Fibroblast of the aortic adventitia (primary cell): ENCODE data around the gene COLEC11. TPM values are rescaled to one million over a fixed set of nuclear protein-coding genes. Genes with fewer than 3 reads are reported as not detected.

Experiments
- DNase-seq: peaks from one replicate; pipeline ENCODE4 v3.0.0-alpha.2; 2010; ENCODE audit warnings: low read depth
- H3K4me3 ChIP-seq: 2 replicates; pipeline ENCODE4 v1.5.1; 2011; ENCODE audit warnings: low read depth, mild to moderate bottlenecking, control low read depth, low read length, moderate library complexity
- CTCF ChIP-seq: IDR thresholded peaks from 2 replicates; pipeline ENCODE4 v1.5.1; 2011; ENCODE audit warnings: mild to moderate bottlenecking, low read length, control low read depth, inconsistent platforms; ENCODE audit not compliant: insufficient read depth
- total RNA-seq: library from RNA; depleted of rRNA; stranded (reverse); fragments of >200 nt; gene quantifications from 2 replicates; pipeline ENCODE4 v1.2.3, GENCODE V29; 2012; ENCODE audit warnings: low replicate concordance

Gene COLEC11
- total RNA-seq = 0.09 and 0.65 TPM in 2 replicates

- H3K4me3 ChIP-seq = peak within 1 kb of the TSS; percentile 22
- no peak for DNase-seq
- peak; percentile 16 for TF ChIP-seq CTCF
These were observed at the start of gene COLEC11 for GRCh38 chr2:3594493-3595281. Gene COLEC11, plus strand, starts transcription at chr2:3595112. Its CDS starts 9,229 bp downstream, at chr2:3604341.

DNA sequence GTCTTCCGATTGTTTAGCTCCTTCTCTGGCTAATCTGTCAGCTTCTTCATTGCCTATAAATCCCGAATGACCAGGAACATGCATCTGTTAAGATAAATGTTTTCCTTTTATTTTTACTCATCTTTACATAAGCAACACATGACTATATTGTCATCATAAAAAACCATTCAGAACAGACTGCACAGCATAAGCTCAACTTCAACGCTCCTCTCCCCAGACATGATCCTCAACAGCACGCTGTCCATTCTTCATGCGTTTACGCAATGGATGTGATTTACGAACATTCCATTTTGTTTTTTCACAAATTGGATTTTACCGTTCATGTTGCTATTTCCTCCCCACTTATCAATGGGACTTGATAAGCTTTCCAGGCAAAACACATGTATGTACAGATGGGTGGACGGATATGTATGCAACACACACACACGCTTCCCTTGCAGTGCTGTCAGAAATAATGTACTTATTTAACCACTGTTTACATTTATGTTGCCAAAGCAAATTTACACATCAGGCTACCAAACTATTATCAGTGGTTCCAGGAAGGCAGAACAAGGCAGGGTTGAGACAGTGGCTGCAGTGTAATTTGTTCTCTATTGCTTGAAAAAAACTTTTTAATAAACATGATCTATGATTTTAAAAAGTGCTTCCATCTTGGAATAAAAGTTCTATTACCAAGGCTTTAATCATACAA, 49.0 kb upstream of the COLEC11 start:
- no peak for DNase-seq
- H3K4me3 ChIP-seq = no peak overlapping the region
- no peak for TF ChIP-seq CTCF

- no peak overlapping the region for H3K4me3 ChIP-seq
- no peak for TF ChIP-seq CTCF
- DNase-seq = no peak
These were observed 47.0 kb upstream of the COLEC11 start for GRCh38 chr2:3547915-3548314.

GRCh38 chr2:3553946-3554345, 41.0 kb upstream of the COLEC11 start:
- H3K4me3 ChIP-seq = no peak overlapping the region
- DNase-seq = no peak
- no peak for TF ChIP-seq CTCF

DNA sequence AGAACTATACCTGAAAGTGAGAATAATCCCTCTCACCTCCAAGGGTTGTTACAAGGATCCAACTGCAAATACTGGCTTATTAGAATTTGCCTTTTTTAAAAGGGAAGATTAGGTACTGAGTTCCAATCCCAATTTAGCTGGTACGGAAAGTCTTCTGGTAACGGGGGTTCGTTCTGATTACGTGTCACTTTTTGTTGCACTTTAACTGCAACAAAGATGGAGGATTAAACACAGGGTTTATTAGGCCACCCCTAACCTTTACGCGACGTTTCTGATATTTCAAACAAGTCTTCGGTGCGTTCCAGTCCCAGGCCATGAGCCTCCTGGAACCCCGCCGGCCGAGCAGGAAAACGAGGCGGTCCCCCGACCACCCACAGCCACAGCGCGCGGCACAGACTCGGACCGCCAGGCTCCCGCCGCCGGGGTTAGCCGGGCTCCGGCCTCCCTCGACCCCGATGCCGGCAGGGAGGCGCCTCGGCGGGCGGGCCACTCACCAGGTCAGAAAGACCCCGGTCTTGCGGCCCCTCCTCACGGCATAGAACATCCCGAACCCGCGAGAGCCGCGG, 37.2 kb upstream of the COLEC11 start:
- no peak for DNase-seq
- H3K4me3 ChIP-seq = peak overlapping the region; percentile 91
- TF ChIP-seq CTCF = no peak

- peak within 1 kb of the TSS; percentile 91 for H3K4me3 ChIP-seq
- DNase-seq = peak; percentile 99
- no peak for TF ChIP-seq CTCF
These were observed 36.5 kb upstream of the COLEC11 start, which contains the start of gene RNASEH1 for GRCh38 chr2:3558205-3559014. Gene RNASEH1, minus strand, starts transcription at chr2:3558333. Its CDS starts 73 bp downstream, at chr2:3558260.
